Esophagus squamous epithelium (tissue), 5 donors: Measurements from ENCODE around the gene ZNF723. TPM values are rescaled to one million over a fixed set of nuclear protein-coding genes. Genes with fewer than 3 reads are reported as not detected.
"Not testable (repeated sequence)": the region's sequence is repeated elsewhere in the genome, so short reads cannot be mapped to it uniquely, and the experiment has no call there.

ENCODE experiments used
- DNase-seq: peaks from one replicate; lab custom pipeline; 2025; lab: John Stamatoyannopoulos, UW
- H3K27ac ChIP-seq, 4 donors: fragments of 200-600 bp; sonication (generic); one replicate each; pipeline ENCODE4 v1.5.1; 2016 to 2019; ENCODE audit warnings: mild to moderate bottlenecking in 1 of 4
- H3K27me3 ChIP-seq, 4 donors: fragments of 200-600 bp; sonication (generic); 1 replicate in 3 of 4; 2 replicates in 1 of 4; pipeline versions ENCODE4 v1.5.1 to v1.6.0; 2017 to 2021; ENCODE audit warnings: antibody characterized with exemption in 1 of 4
- H3K36me3 ChIP-seq, 3 donors: fragments of 200-600 bp; sonication (generic); one replicate each; pipeline ENCODE4 v1.5.1; 2016 to 2019
- H3K4me1 ChIP-seq, 3 donors: fragments of 200-600 bp; sonication (generic); one replicate each; pipeline ENCODE4 v1.5.1; 2017 to 2019
- H3K4me3 ChIP-seq, 4 donors: fragments of 200-600 bp; sonication (generic); 1 replicate in 3 of 4; 2 replicates in 1 of 4; pipeline ENCODE4 v1.5.1; 2016 to 2019; ENCODE audit warnings: mild to moderate bottlenecking in 2 of 4, moderate library complexity in 1 of 4
- H3K9me3 ChIP-seq, 3 donors: fragments of 200-600 bp; sonication (generic); one replicate each; pipeline ENCODE4 v1.5.1; 2016 to 2019
- POLR2A ChIP-seq, 4 donors: fragments of 450-650 bp; IDR thresholded peaks; one replicate each; pipeline ENCODE4 v1.6.1; 2017; ENCODE audit warnings: antibody characterized with exemption in 4 of 4, mild to moderate bottlenecking in 4 of 4, moderate library complexity in 3 of 4
- WGBS, 2 donors: methylation state at CpG; one replicate each; pipeline ENCODE4 v1.1.5; 2018; 5-methylcytosine and 5-hydroxymethylcytosine counted together
- intact Hi-C: fragments of 100-400 bp; cut with DNase I; formaldehyde crosslinking; loops from one replicate; pipeline ENCODE4 v1.15.0; 2022
- total RNA-seq, 4 donors: library from RNA; depleted of rRNA; stranded (reverse); fragments of >200 nt; gene quantifications; one replicate each; pipeline ENCODE4 v1.1.0, GENCODE V29; 2016
- TF ChIP-seq, protein P1 (sequence below), 6 experiments: fragments of 450-650 bp in 4 of 6; fragments of 200-600 bp in 2 of 6; sonication (generic) in 2 of 6; IDR thresholded peaks; one replicate each; pipeline ENCODE4 v1.5.1; 2016 to 2019; ENCODE audit warnings: antibody characterized with exemption in 6 of 6, mild to moderate bottlenecking in 4 of 6, moderate library complexity in 4 of 6
- donor health status: DM: yes; HTN: yes; CAD: no.

ZNF723 gene
- total RNA-seq, 4 donors from 2014 or later = not detected

DNA sequence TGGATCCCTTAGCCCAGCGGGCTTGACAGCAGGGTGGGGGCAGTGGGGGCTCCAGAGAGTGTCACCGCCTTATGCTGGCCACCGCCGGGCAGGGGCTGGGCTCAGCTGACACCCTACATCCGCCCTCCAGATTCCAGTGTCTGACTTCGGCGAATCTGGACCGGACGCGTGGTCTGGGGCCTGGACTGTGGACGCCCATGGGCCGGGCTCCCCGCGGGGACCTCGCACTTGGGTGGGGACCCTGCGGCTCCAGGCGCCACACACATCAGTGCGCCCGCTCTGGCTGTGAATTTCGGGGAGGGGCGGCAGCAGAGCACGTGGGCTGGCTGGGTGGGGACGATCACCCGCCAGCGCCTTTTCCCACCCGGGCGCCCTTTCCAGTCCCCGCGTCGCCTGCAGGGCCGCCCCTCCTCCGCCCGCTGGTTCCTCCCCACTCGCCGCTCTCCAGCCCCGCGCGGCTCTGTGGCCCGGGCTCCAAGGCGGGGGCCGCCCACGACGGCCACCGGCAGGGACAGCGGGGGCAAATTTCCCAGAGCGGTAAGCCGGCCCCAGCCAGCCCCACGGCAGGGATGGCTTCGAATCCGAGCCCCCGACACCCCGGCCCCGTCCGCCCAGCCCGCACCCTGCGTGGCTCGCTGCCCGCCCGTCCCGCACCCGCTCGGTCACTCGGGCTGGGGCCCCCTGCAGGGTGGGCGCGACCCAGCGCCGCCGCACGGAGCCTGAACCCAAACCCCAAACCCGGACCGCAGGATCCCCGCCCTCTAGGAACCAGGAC, 24.8 kb upstream of the ZNF723 start:
- 6 to 17% methylated on average over 4 to 10 of the region's 72 CpGs for WGBS, 2 donors
- H3K27ac ChIP-seq = no peak overlapping the region
- intact Hi-C loops = no loop called here
- no peak for DNase-seq
- TF ChIP-seq POLR2A (IDR thresholded peaks at IDR 0.05) = no peak
- TF ChIP-seq, protein P1, sequence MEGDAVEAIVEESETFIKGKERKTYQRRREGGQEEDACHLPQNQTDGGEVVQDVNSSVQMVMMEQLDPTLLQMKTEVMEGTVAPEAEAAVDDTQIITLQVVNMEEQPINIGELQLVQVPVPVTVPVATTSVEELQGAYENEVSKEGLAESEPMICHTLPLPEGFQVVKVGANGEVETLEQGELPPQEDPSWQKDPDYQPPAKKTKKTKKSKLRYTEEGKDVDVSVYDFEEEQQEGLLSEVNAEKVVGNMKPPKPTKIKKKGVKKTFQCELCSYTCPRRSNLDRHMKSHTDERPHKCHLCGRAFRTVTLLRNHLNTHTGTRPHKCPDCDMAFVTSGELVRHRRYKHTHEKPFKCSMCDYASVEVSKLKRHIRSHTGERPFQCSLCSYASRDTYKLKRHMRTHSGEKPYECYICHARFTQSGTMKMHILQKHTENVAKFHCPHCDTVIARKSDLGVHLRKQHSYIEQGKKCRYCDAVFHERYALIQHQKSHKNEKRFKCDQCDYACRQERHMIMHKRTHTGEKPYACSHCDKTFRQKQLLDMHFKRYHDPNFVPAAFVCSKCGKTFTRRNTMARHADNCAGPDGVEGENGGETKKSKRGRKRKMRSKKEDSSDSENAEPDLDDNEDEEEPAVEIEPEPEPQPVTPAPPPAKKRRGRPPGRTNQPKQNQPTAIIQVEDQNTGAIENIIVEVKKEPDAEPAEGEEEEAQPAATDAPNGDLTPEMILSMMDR (IDR thresholded peaks at IDR 0.05) = no peak
- H3K27me3 ChIP-seq = peaks cover 0 to 18% (median 0%) of the 10 kb centered on the region in 4 donors
- peaks cover 0 to 44% (median 0%) of the 10 kb centered on the region in 3 donors for H3K9me3 ChIP-seq
- H3K4me3 ChIP-seq = peak overlapping the region in 1 of 4 donors; percentile 8
- no peaks in the 10 kb centered on the region for H3K36me3 ChIP-seq
- H3K4me1 ChIP-seq = no peaks in the 10 kb centered on the region

DNA sequence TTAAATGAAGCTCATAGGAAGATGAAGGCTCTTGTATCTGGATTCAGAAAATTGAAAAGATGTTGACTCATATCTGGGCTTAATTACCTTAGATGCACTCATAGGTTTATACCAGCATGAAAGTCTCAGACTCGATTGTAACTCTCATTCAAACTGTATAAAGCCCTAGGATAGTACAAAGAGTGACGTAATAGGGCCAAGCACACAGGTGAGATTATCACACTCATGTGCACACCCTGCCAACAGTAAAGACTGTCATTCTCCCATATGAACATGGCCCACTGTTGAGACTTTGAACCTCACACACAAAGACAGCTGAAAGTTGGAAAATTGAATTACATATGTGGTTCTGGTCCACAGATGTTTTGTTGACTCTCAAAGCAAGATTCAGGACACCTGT, 18.0 kb upstream of the ZNF723 start:
- H3K36me3 ChIP-seq = no peaks in the 10 kb centered on the region
- no peaks in the 10 kb centered on the region for H3K27me3 ChIP-seq
- no peaks in the 10 kb centered on the region for H3K4me1 ChIP-seq
- DNase-seq = no peak
- H3K4me3 ChIP-seq = no peak overlapping the region
- intact Hi-C loops = no loop called here
- H3K27ac ChIP-seq = no peak overlapping the region
- TF ChIP-seq, protein P1 (IDR thresholded peaks at IDR 0.05) = no peak
- TF ChIP-seq POLR2A (IDR thresholded peaks at IDR 0.05) = no peak
- peaks cover 0 to 43% (median 0%) of the 10 kb centered on the region in 3 donors for H3K9me3 ChIP-seq
- WGBS, 2 donors = 51 to 53% methylated on average over 2 of the region's 2 CpGs

DNA sequence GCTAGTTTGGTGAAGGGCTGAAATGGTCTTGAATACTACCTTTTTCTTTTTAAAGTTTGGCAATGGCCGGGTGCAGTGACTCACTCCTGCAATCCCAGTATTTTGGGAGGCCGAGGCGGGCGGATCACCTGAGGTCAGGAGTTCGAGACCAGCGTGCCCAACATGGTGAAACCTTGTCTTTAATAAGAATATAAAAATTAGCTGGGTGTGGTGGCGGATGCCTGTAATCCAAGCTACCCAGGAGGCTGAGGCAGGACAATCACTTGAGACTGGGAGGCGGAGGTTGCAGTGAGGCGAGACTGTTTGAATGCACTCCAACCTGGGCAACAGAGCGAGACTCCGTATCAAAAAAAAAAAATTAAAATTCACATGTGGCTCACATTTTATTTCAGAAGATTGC, 880 bp upstream of the ZNF723 start:
- 91 to 92% methylated on average over 11 of the region's 11 CpGs for WGBS, 2 donors
- no peak for DNase-seq
- Histone ChIP-seq H3K4me3 (no peak overlapping the region), H3K9me3 (peaks cover 0 to 81% (median 30%) of the 10 kb centered on the region in 3 donors), H3K27ac (no peak overlapping the region), H3K4me1 (no peaks in the 10 kb centered on the region), H3K36me3 (no peaks in the 10 kb centered on the region), H3K27me3 (no peaks in the 10 kb centered on the region)
- TF ChIP-seq, protein P1 (IDR thresholded peaks at IDR 0.05) = no peak
- TF ChIP-seq POLR2A (IDR thresholded peaks at IDR 0.05) = no peak
- intact Hi-C loops = no loop called here

DNA sequence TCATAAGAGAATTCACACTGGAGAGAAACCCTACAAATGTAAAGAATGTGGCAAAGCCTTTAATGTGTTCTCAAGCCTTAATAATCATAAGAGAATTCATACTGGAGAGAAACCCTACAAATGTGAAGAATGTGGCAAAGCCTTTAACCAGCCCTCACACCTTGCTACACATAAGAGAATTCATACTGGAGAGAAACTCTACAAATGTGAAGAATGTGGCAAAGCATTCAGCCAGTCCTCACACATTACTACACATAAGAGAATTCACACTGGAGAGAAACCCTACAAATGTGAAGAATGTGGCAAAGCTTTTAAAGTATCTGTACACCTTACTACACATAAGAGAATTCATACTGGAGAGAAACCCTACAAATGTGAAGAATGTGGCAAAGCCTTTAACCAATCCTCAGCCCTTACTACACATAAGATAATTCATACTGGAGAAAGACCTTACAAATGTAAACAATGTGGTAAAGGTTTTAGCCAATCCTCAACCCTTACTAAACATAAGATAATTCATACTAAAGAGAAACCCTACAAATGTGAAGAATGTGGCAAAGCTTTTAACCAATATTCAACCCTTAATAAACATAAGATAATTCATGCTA, 25.7 kb downstream of the ZNF723 start:
- intact Hi-C loops, H3K27me3 ChIP-seq, H3K36me3 ChIP-seq, H3K4me1 ChIP-seq, H3K27ac ChIP-seq, H3K4me3 ChIP-seq, DNase-seq: not testable (repeated sequence)
- peaks cover 0 to 83% (median 63%) of the 10 kb centered on the region in 3 donors for H3K9me3 ChIP-seq

DNA sequence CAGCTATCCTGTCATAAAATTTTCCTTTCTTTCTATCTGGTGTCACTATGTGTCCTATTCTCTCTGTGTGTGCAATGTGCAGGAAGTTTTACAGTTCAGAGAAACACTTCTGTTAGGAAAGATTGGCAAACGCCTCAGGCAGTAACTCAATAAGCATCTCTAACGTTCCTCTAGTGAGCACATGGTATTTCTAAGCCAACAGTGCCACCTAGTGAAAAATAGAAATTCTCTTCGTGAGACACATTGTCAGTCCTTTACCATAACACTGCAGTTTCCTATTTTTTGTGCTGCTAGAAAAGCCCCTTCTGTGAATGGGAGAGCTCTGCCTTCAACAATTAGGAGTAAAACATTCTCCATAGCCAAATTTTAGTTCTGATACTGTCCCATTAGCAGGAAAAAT, 50.7 kb downstream of the ZNF723 start:
- Histone ChIP-seq H3K27ac (no peak overlapping the region), H3K27me3 (no peaks in the 10 kb centered on the region), H3K4me1 (no peaks in the 10 kb centered on the region), H3K4me3 (no peak overlapping the region), H3K36me3 (no peaks in the 10 kb centered on the region), H3K9me3 (peaks cover 0 to 35% (median 0%) of the 10 kb centered on the region in 3 donors)
- DNase-seq = no peak
- intact Hi-C loops = no loop called here
- no peak for TF ChIP-seq POLR2A (IDR thresholded peaks at IDR 0.05)
- TF ChIP-seq, protein P1 (IDR thresholded peaks at IDR 0.05) = peak in 1 of 6 experiments; percentile 39
- 5 to 6% methylated on average over 3 of the region's 3 CpGs for WGBS, 2 donors
